Measurements from ENCODE around the gene RIF1.

The RIF1 gene

DNA sequence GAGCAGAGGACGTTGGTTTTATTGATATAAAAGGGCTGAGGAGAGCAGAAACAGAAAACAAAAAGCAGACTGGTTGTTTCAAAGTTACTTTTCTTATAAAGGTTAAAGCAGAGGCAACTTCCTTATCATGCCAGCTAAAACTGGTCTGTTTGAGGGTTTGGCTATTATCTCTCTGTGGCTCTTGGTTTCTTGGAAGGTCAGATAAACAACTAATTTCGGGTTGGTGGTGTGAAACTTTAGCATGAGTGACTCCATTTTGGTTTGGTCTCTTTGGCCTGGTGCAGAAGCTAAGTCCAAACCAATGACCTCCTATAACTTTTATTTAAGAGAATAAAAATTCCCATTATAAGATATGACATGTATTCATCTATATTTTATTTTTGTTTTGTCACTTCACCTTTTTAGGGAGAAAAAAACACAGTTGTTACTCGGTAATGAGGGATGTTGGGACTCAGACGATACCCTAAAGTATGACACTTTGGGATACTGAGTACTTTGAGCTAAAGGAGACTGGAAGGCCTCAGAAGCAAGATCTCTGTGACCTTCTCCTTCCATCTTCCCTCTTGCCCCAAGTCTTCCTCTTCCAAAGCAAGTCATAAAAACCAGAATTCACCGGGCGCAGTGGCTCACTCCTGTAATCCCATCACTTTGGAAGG lies 29.0 kb upstream of the RIF1 start:
- TF ChIP-seq MYC (IDR thresholded peaks at IDR 0.05; ENCODE audit: low read depth, low read length), result no peak
- TF ChIP-seq, protein P1, sequence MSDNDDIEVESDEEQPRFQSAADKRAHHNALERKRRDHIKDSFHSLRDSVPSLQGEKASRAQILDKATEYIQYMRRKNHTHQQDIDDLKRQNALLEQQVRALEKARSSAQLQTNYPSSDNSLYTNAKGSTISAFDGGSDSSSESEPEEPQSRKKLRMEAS (IDR thresholded peaks at IDR 0.05; ENCODE audit: low read depth, low read length), result no peak
- no peak for TF ChIP-seq CTCF (IDR thresholded peaks at IDR 0.05; ENCODE audit: low read depth, low read length)
- TF ChIP-seq POLR2A (IDR thresholded peaks at IDR 0.05; ENCODE audit: extremely low read depth, insufficient read length), result no peak
- DNase-seq (ENCODE audit: low read depth), result no peak
- H3K4me3 ChIP-seq (ENCODE audit: low read depth, low read length), result no peak overlapping the region

- no peak for DNase-seq (ENCODE audit: low read depth)
- H3K4me3 ChIP-seq (ENCODE audit: low read depth, low read length), result no peak overlapping the region
- no peak for TF ChIP-seq CTCF (IDR thresholded peaks at IDR 0.05; ENCODE audit: low read depth, low read length)
- TF ChIP-seq MYC (IDR thresholded peaks at IDR 0.05; ENCODE audit: low read depth, low read length), result no peak
- TF ChIP-seq, protein P1 (IDR thresholded peaks at IDR 0.05; ENCODE audit: low read depth, low read length), result no peak
- no peak for TF ChIP-seq POLR2A (IDR thresholded peaks at IDR 0.05; ENCODE audit: extremely low read depth, insufficient read length)
These were observed 28.4 kb upstream of the RIF1 start for GRCh38 chr2:151381266-151381665.

GRCh38 chr2:151388011-151388410 lies 21.7 kb upstream of the RIF1 start:
- TF ChIP-seq POLR2A (IDR thresholded peaks at IDR 0.05; ENCODE audit: extremely low read depth, insufficient read length) (no peak), MYC (IDR thresholded peaks at IDR 0.05; ENCODE audit: low read depth, low read length) (no peak), CTCF (IDR thresholded peaks at IDR 0.05; ENCODE audit: low read depth, low read length) (no peak)
- TF ChIP-seq, protein P1 (IDR thresholded peaks at IDR 0.05; ENCODE audit: low read depth, low read length), result no peak
- no peak overlapping the region for H3K4me3 ChIP-seq (ENCODE audit: low read depth, low read length)
- DNase-seq (ENCODE audit: low read depth), result no peak

DNA sequence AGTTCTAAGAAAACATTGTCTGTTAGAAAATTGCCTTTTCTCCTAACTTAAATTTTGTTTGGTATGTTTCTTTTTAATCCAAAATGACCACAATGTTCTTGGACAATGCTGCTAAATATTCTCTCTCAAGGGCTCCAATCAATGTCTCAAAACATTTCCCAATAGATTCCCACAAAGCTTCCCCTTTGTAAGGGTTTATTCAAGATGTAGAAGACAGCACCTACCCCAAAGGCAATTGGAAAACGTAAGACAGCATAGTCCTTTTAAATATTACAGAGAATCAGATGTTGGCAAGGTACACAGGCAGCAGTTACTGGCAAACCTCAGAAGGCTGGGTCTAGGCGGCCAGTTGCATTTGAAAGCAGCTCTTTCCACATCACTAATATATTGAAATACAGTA lies 18.3 kb upstream of the RIF1 start:
- DNase-seq (ENCODE audit: low read depth), result no peak
- H3K4me3 ChIP-seq (ENCODE audit: low read depth, low read length), result no peak overlapping the region
- TF ChIP-seq, protein P1 (IDR thresholded peaks at IDR 0.05; ENCODE audit: low read depth, low read length), result no peak
- TF ChIP-seq MYC (IDR thresholded peaks at IDR 0.05; ENCODE audit: low read depth, low read length) (no peak), POLR2A (IDR thresholded peaks at IDR 0.05; ENCODE audit: extremely low read depth, insufficient read length) (no peak), CTCF (IDR thresholded peaks at IDR 0.05; ENCODE audit: low read depth, low read length) (no peak)

GRCh38 chr2:151394509-151394908 lies 15.2 kb upstream of the RIF1 start:
- DNase-seq (ENCODE audit: low read depth), result no peak
- TF ChIP-seq, protein P1 (IDR thresholded peaks at IDR 0.05; ENCODE audit: low read depth, low read length), result no peak
- no peak overlapping the region for H3K4me3 ChIP-seq (ENCODE audit: low read depth, low read length)

DNA sequence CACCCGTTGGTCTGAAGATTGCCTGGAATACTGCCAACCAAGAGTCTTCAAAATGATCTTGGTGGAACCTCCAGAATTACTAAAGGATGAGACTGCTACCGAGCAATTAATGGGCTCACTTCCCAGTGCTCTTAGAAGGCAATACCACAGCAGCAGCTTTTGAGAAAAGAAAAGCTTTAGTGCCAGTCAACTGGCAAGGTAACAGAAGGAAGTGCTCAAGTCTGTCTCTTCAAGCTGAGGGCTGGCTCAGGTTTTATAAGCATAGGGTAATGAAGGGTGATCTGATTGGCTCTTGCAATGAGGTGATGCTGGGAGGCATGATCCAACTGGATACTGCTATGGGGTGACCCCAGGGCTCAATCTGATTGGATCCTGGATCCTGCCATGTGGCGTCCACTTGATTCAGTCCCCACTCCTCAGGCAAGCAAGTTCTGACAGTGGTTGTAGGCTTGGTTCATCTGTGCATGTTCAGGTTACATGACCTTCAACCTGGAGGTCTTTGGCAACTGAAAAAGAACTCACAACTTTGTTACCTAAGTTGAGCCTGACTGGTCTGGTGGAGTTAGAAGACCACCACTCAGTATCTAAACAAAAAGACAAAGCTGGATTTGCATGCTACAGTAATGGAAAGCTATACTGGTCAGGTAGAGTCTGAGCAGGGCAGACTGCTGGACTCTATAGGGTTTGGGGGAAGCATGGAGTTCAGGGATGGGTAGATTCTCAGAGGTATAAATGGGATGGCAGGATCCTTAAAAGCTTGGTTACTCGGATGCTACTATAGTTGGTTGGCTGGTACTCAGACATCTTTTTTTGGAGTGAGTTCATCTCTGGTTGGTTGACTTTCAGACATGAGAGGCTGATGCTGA lies 14.0 kb upstream of the RIF1 start:
- TF ChIP-seq, protein P1 (IDR thresholded peaks at IDR 0.05; ENCODE audit: low read depth, low read length), result no peak
- TF ChIP-seq CTCF (IDR thresholded peaks at IDR 0.05; ENCODE audit: low read depth, low read length) (no peak), MYC (IDR thresholded peaks at IDR 0.05; ENCODE audit: low read depth, low read length) (no peak), POLR2A (IDR thresholded peaks at IDR 0.05; ENCODE audit: extremely low read depth, insufficient read length) (no peak)
- DNase-seq (ENCODE audit: low read depth), result peak; percentile 37
- no peak overlapping the region for H3K4me3 ChIP-seq (ENCODE audit: low read depth, low read length)
